Measurements from ENCODE around the gene EXD1.

GRCh38 chr15:41154412-41154811, 76.1 kb downstream of the EXD1 start:
- TF ChIP-seq POLR2AphosphoS5 (IDR thresholded peaks at IDR 0.05; ENCODE audit: low read depth, low read length): no peak
- no peak for TF ChIP-seq POLR2A (IDR thresholded peaks at IDR 0.05; ENCODE audit: low read depth, low read length)
- no peak for TF ChIP-seq TAF1 (IDR thresholded peaks at IDR 0.05; ENCODE audit: low read depth, low read length)
- TF ChIP-seq PAX5 (IDR thresholded peaks at IDR 0.05; ENCODE audit: insufficient read depth, low read length, severe bottlenecking): no peak
- TF ChIP-seq SPI1 (IDR thresholded peaks at IDR 0.05; ENCODE audit: low read depth, low read length): no peak
